IMR-90 (cell line): ENCODE measurements around the gene CCDC181. TPM values are rescaled to one million over a fixed set of nuclear protein-coding genes. Genes with fewer than 3 reads are reported as not detected.
"Not testable (repeated sequence)": the region's sequence is repeated elsewhere in the genome, so short reads cannot be mapped to it uniquely, and the experiment has no call there.

Experiments
- ATAC-seq: fragments of 200-7000 bp; cut with Tn5 transposase; 2 replicates; pipeline ENCODE4 v1.9.1; 2020; ENCODE audit warnings: low read depth, mild to moderate bottlenecking, moderate library complexity
- BruUV-seq: library from RNA; stranded (reverse); fragments of 400-500 nt; replicated peaks from 2 replicates; lab custom pipeline; 2021; lab: Mats Ljungman, UMichigan
- CTCF ChIA-PET: fragments of 300-600 bp; formaldehyde crosslinking; extraction: SDS; loops from one replicate; lab custom pipeline; 2021; ENCODE audit warnings: antibody characterized with exemption; lab: Yijun Ruan, JAX
- POLR2A ChIA-PET: fragments of 300-600 bp; sonication (Branson Sonifier 250); formaldehyde crosslinking; loops from one replicate; lab custom pipeline; 2022; ENCODE audit warnings: antibody characterized with exemption; ENCODE audit not compliant: unreplicated experiment; lab: Charles Lee
- DNase-seq: peaks from one replicate; pipeline ENCODE4 v3.0.0; 2013
- H2AFZ ChIP-seq: replicated peaks from 2 replicates; pipeline ENCODE3; 2013; ENCODE audit warnings: low read length, mild to moderate bottlenecking; ENCODE audit not compliant: poor library complexity
- H2AK5ac ChIP-seq: 2 replicates; pipeline ENCODE4 v1.6.1; 2013; ENCODE audit warnings: low read depth, low read length, inconsistent platforms
- H2AK9ac ChIP-seq: replicated peaks from 2 replicates; pipeline ENCODE3; 2013; ENCODE audit warnings: mild to moderate bottlenecking, low read depth, low read length, moderate library complexity; ENCODE audit not compliant: poor library complexity
- H2BK120ac ChIP-seq: 2 replicates; pipeline ENCODE4 v1.6.1; 2013; ENCODE audit warnings: low read depth, low read length, inconsistent platforms
- H2BK15ac ChIP-seq: 3 replicates; pipeline ENCODE4 v1.6.1; 2013; ENCODE audit warnings: low read depth, low read length, inconsistent platforms
- H2BK20ac ChIP-seq: 2 replicates; pipeline ENCODE4 v1.6.1; 2013; ENCODE audit warnings: low read depth, mild to moderate bottlenecking, inconsistent platforms, low read length, moderate library complexity
- H2BK5ac ChIP-seq: 2 replicates; pipeline ENCODE4 v1.6.1; 2013; ENCODE audit warnings: mild to moderate bottlenecking, low read depth, low read length, inconsistent platforms; ENCODE audit not compliant: poor library complexity, severe bottlenecking
- H3K14ac ChIP-seq: replicated peaks from 2 replicates; pipeline ENCODE4 v1.6.1; 2013; ENCODE audit warnings: low read depth, low read length, inconsistent platforms
- H3K18ac ChIP-seq: 2 replicates; pipeline ENCODE4 v1.6.1; 2013; ENCODE audit warnings: low read depth, low read length, control low read depth
- H3K23ac ChIP-seq: 2 replicates; pipeline ENCODE4 v1.6.1; 2013; ENCODE audit warnings: low read depth, low read length, inconsistent platforms
- H3K27ac ChIP-seq: 2 replicates; pipeline ENCODE4 v1.5.1; 2013; ENCODE audit warnings: mild to moderate bottlenecking, control low read depth, low read length; ENCODE audit not compliant: insufficient read depth
- H3K27me3 ChIP-seq: 2 replicates; pipeline ENCODE4 v1.6.1; 2013; ENCODE audit warnings: low read length; ENCODE audit not compliant: control insufficient read depth, insufficient read depth
- H3K36me3 ChIP-seq: 2 replicates; pipeline ENCODE4 v1.6.1; 2013; ENCODE audit warnings: low read length, mixed read lengths; ENCODE audit not compliant: control insufficient read depth, insufficient read depth
- H3K4ac ChIP-seq: 2 replicates; pipeline ENCODE4 v1.6.1; 2013; ENCODE audit warnings: low read depth, low read length, inconsistent platforms
- H3K4me1 ChIP-seq: 2 replicates; pipeline ENCODE4 v1.6.1; 2013; ENCODE audit warnings: low read length, mixed read lengths; ENCODE audit not compliant: control insufficient read depth, insufficient read depth
- H3K4me2 ChIP-seq: 2 replicates; pipeline ENCODE4 v1.6.1; 2013; ENCODE audit warnings: low read depth, mild to moderate bottlenecking, control low read depth, low read length, moderate library complexity
- H3K4me3 ChIP-seq: 2 replicates; pipeline ENCODE4 v1.5.1; 2013; ENCODE audit warnings: low read depth, mild to moderate bottlenecking, control low read depth, low read length, moderate library complexity; ENCODE audit not compliant: insufficient read depth
- H3K56ac ChIP-seq: 2 replicates; pipeline ENCODE4 v1.6.1; 2013; ENCODE audit warnings: low read length, inconsistent platforms; ENCODE audit not compliant: insufficient read depth; ENCODE audit errors: extremely low read depth
- H3K79me1 ChIP-seq, 2 experiments: 2 replicates each; pipeline ENCODE4 v1.6.1; 2013; ENCODE audit warnings: low read length in 2 of 2, inconsistent platforms in 1 of 2, low read depth in 1 of 2
- H3K9ac ChIP-seq: 2 replicates; pipeline ENCODE4 v1.6.1; 2013; ENCODE audit warnings: low read depth, low read length, control low read depth
- H3K9me1 ChIP-seq: 2 replicates; pipeline ENCODE4 v1.6.1; 2013; ENCODE audit warnings: low read length, inconsistent platforms; ENCODE audit not compliant: insufficient read depth
- H3K9me3 ChIP-seq: 2 replicates; pipeline ENCODE4 v1.6.1; 2013; ENCODE audit warnings: low read length; ENCODE audit not compliant: control insufficient read depth, insufficient read depth
- H4K20me1 ChIP-seq: 2 replicates; pipeline ENCODE4 v1.6.1; 2013; ENCODE audit warnings: low read length, inconsistent platforms; ENCODE audit not compliant: insufficient read depth
- H4K5ac ChIP-seq: 2 replicates; pipeline ENCODE4 v1.6.1; 2013; ENCODE audit warnings: mild to moderate bottlenecking, low read depth, low read length, control low read depth
- H4K8ac ChIP-seq, 2 experiments: 2 replicates each; pipeline ENCODE4 v1.6.1; 2013; ENCODE audit warnings: low read depth in 2 of 2, low read length in 2 of 2, control low read depth in 1 of 2, inconsistent platforms in 1 of 2
- H4K91ac ChIP-seq: 2 replicates; pipeline ENCODE4 v1.6.1; 2013; ENCODE audit warnings: low read depth, low read length, inconsistent platforms; ENCODE audit not compliant: insufficient read depth
- WGBS, 2 experiments: methylation state at CpG; one replicate each; pipeline versions ENCODE4 v1.1.5 to v1.1.7; 2013; ENCODE audit warnings: missing lambda C conversion rate in 2 of 2; ENCODE audit not compliant: insufficient read length in 1 of 2; ENCODE audit errors: extremely low coverage in 2 of 2; 5-methylcytosine and 5-hydroxymethylcytosine counted together
- dilution Hi-C: fragments of 300-500 bp; cut with HindIII; formaldehyde crosslinking; loops from one replicate; pipeline ENCODE4 v1.14.3; 2018; ENCODE audit warnings: low sequenced_read_pairs; ENCODE audit not compliant: unreplicated experiment
- in situ Hi-C: fragments of 300-500 bp; cut with MboI; formaldehyde crosslinking; loops from 3 replicates; pipeline ENCODE4 v1.14.3; 2019; ENCODE audit warnings: low sequenced_read_pairs, inconsistent platforms, mixed read lengths
- intact Hi-C: fragments of 100-400 bp; cut with micrococcal nuclease; formaldehyde crosslinking; loops from 2 replicates; pipeline ENCODE4 v1.10.0; 2022
- polyA plus RNA-seq, 3 experiments: library from polyadenylated mRNA; depleted of rRNA; stranded (reverse); fragments of >200 nt; gene quantifications; 2 replicates each; pipeline ENCODE4 v1.2.3, GENCODE V29; 2012; ENCODE audit warnings: low replicate concordance in 1 of 3
- total RNA-seq: library from RNA; depleted of rRNA; stranded (reverse); fragments of >200 nt; gene quantifications from 2 replicates; pipeline ENCODE4 v1.2.3, GENCODE V29; 2012

The CCDC181 gene
- total and polyA plus RNA-seq, 2 of the 4 experiments (the other 2 are of a cell fraction), result 0.03 TPM; not detected in 1

- dilution Hi-C loops, H2BK120ac ChIP-seq, H3K27ac ChIP-seq, ATAC-seq, H3K9me1 ChIP-seq, H2AK5ac ChIP-seq, H2AK9ac ChIP-seq, H3K23ac ChIP-seq, H3K14ac ChIP-seq, CTCF ChIA-PET, H4K8ac ChIP-seq, H3K36me3 ChIP-seq, H3K4me1 ChIP-seq, in situ Hi-C loops, H4K20me1 ChIP-seq, H3K4ac ChIP-seq, H3K4me2 ChIP-seq, H2BK15ac ChIP-seq, intact Hi-C loops, H3K18ac ChIP-seq, H2AFZ ChIP-seq, H3K9me3 ChIP-seq, POLR2A ChIA-PET, H4K5ac ChIP-seq, H3K27me3 ChIP-seq, H4K91ac ChIP-seq, H2BK5ac ChIP-seq, H3K9ac ChIP-seq, H3K4me3 ChIP-seq, BruUV-seq, H3K56ac ChIP-seq, H3K79me1 ChIP-seq, H2BK20ac ChIP-seq, DNase-seq: not testable (repeated sequence)
- no CpG with 5 or more reads among the region's 1 CpG for WGBS, 2 experiments
Measured at GRCh38 chr1:169402578-169402977, 24.7 kb downstream of the CCDC181 start.
